Neural progenitor cell (in vitro differentiated cells): ENCODE data around the gene FMN1. TPM values are rescaled to one million over a fixed set of nuclear protein-coding genes. Genes with fewer than 3 reads are reported as not detected.

ENCODE experiments used
- DNase-seq: peaks from one replicate; pipeline ENCODE4 v3.0.0-alpha.2; 2016; ENCODE audit warnings: low spot score
- H2AFZ ChIP-seq: fragments of 200-600 bp; sonication (generic); replicated peaks from 2 replicates; pipeline ENCODE4 v1.6.1; 2016; ENCODE audit warnings: antibody characterized with exemption
- H3F3A ChIP-seq: fragments of 200-600 bp; sonication (generic); 2 replicates; pipeline ENCODE4 v1.6.1; 2016; ENCODE audit warnings: antibody characterized with exemption, low read depth
- H3K27ac ChIP-seq: fragments of 200-600 bp; sonication (generic); 2 replicates; pipeline ENCODE4 v1.5.1; 2016; ENCODE audit warnings: mild to moderate bottlenecking
- H3K27me3 ChIP-seq: fragments of 200-600 bp; sonication (generic); 2 replicates; pipeline ENCODE4 v1.6.1; 2016; ENCODE audit warnings: mild to moderate bottlenecking, moderate library complexity
- H3K36me3 ChIP-seq: fragments of 200-600 bp; sonication (generic); 2 replicates; pipeline ENCODE4 v1.5.1; 2016
- H3K4me1 ChIP-seq: fragments of 200-600 bp; sonication (generic); 2 replicates; pipeline ENCODE4 v1.6.1; 2016; ENCODE audit warnings: mixed run types
- H3K4me2 ChIP-seq: fragments of 200-600 bp; sonication (generic); 2 replicates; pipeline ENCODE4 v1.6.1; 2016
- H3K4me3 ChIP-seq: fragments of 200-600 bp; sonication (generic); 2 replicates; pipeline ENCODE4 v1.5.1; 2016
- H3K79me2 ChIP-seq: fragments of 200-600 bp; sonication (generic); 2 replicates; pipeline ENCODE4 v1.6.1; 2016; ENCODE audit warnings: low read depth
- H3K9ac ChIP-seq: fragments of 200-600 bp; sonication (generic); 2 replicates; pipeline ENCODE4 v1.6.1; 2016
- H3K9me3 ChIP-seq: fragments of 200-600 bp; sonication (generic); 2 replicates; pipeline ENCODE4 v1.5.1; 2016; ENCODE audit warnings: low read depth
- H4K20me1 ChIP-seq: fragments of 200-600 bp; sonication (generic); 2 replicates; pipeline ENCODE4 v1.6.1; 2016; ENCODE audit warnings: low read depth
- H3K27ac Mint-ChIP-seq: 3 replicates; pipeline ENCODE4 v1.8.0; 2021; ENCODE audit warnings: mixed read lengths
- H3K27me3 Mint-ChIP-seq: 2 replicates; pipeline ENCODE4 v1.8.0; 2022; ENCODE audit warnings: low read depth, mild to moderate bottlenecking, inconsistent platforms, moderate library complexity, mixed read lengths; ENCODE audit not compliant: insufficient read depth
- H3K36me3 Mint-ChIP-seq: 3 replicates; pipeline ENCODE4 v1.8.0; 2021; ENCODE audit warnings: mixed read lengths
- H3K4me1 Mint-ChIP-seq: 3 replicates; pipeline ENCODE4 v1.8.0; 2021; ENCODE audit warnings: mixed read lengths
- H3K4me3 Mint-ChIP-seq: 3 replicates; pipeline ENCODE4 v1.8.0; 2021; ENCODE audit warnings: mild to moderate bottlenecking, moderate library complexity, mixed read lengths
- H3K9me3 Mint-ChIP-seq: 3 replicates; pipeline ENCODE4 v1.8.0; 2020; ENCODE audit warnings: mixed read lengths
- EZH2 ChIP-seq: fragments of 200-600 bp; sonication (generic); IDR thresholded peaks from 2 replicates; pipeline ENCODE4 v1.6.1; 2017; ENCODE audit warnings: antibody characterized with exemption, mild to moderate bottlenecking, moderate library complexity
- EZH2phosphoT487 ChIP-seq: fragments of 200-600 bp; sonication (generic); IDR thresholded peaks from 2 replicates; pipeline ENCODE4 v1.6.1; 2017; ENCODE audit warnings: antibody characterized with exemption
- total RNA-seq: library from RNA; depleted of rRNA; stranded (reverse); fragments of >200 nt; gene quantifications from 2 replicates; pipeline ENCODE4 v1.2.3, GENCODE V29; 2015; ENCODE audit warnings: low replicate concordance
- TF ChIP-seq, protein P1 (sequence below): fragments of 200-600 bp; sonication (generic); IDR thresholded peaks from 2 replicates; pipeline ENCODE4 v1.5.1; 2017; ENCODE audit warnings: antibody characterized with exemption, mild to moderate bottlenecking

The FMN1 gene
- total RNA-seq, 1 donor from 2014 or later, result 5.7 TPM

DNA sequence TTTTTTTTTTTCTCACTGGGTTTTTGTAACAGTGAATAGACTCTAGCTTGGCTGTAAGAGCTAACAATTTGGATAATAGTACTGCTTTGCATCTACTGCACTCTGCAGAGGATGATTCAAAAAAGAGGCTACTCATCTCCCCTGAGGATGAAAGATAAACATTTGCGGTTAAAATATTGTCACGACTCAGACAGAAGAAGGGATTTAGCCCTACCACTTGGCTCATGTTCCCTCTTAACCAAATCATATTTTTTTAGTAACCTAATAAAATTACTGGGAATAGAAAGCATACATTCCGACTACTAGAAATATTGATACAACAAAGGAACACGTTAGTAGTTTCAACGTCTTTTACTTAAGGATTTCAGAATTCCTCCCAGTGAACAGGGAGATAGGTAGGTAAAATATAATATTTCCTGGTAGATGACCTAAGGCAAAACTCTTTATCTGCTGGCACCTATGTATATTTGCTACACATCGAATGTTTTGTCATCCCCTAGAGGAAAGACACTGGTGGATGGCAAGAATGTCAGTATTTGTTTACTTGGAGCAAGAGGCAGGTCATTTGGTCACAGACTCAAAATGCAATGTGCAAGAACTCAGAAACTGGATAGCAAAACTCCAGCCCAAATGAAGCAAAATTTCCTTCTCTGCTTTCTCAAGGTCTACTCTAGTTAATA lies 365.9 kb downstream of the FMN1 start:
- peaks cover 7% of the 10 kb centered on the region for H3K4me1 Mint-ChIP-seq
- TF ChIP-seq, protein P1, sequence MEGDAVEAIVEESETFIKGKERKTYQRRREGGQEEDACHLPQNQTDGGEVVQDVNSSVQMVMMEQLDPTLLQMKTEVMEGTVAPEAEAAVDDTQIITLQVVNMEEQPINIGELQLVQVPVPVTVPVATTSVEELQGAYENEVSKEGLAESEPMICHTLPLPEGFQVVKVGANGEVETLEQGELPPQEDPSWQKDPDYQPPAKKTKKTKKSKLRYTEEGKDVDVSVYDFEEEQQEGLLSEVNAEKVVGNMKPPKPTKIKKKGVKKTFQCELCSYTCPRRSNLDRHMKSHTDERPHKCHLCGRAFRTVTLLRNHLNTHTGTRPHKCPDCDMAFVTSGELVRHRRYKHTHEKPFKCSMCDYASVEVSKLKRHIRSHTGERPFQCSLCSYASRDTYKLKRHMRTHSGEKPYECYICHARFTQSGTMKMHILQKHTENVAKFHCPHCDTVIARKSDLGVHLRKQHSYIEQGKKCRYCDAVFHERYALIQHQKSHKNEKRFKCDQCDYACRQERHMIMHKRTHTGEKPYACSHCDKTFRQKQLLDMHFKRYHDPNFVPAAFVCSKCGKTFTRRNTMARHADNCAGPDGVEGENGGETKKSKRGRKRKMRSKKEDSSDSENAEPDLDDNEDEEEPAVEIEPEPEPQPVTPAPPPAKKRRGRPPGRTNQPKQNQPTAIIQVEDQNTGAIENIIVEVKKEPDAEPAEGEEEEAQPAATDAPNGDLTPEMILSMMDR, result no peak
- TF ChIP-seq EZH2phosphoT487 (no peak), EZH2 (no peak)

DNA sequence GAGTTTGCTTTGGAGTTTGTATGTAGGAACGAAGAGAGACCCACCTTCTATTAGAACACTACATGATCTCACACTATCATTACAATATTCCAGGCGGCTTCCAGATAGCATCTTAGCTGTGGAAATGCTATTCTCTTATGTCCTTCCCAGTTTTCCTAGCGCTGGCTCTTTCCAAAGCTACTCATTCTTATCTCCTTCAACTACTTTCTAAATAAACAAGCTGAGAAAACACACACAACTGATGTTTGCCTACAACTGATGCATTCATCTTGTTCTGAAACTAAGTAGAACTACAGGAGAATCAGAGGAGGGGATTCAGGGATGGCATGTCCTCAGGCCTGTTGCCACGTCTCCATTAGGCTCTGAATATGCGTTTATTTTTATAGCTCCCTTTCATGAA lies 367.8 kb downstream of the FMN1 start:
- H3K4me1 ChIP-seq, result no peaks in the 10 kb centered on the region
- no peak for DNase-seq
- no peaks in the 10 kb centered on the region for H3K36me3 ChIP-seq
- peak overlapping the region; percentile 26 for H2AFZ ChIP-seq
- H3K36me3 Mint-ChIP-seq, result no peaks in the 10 kb centered on the region
- H3K4me1 Mint-ChIP-seq, result peaks cover 4% of the 10 kb centered on the region
- H3K27ac ChIP-seq, result no peak overlapping the region
- H3F3A ChIP-seq, result no peaks in the 10 kb centered on the region
- H3K9ac ChIP-seq, result no peak overlapping the region
- no peak overlapping the region for H3K4me2 ChIP-seq
- H3K27me3 Mint-ChIP-seq, result no peaks in the 10 kb centered on the region
- no peak overlapping the region for H3K4me3 Mint-ChIP-seq
- H4K20me1 ChIP-seq, result no peaks in the 10 kb centered on the region
- H3K79me2 ChIP-seq, result no peaks in the 10 kb centered on the region
- no peaks in the 10 kb centered on the region for H3K27me3 ChIP-seq
- H3K9me3 Mint-ChIP-seq, result no peaks in the 10 kb centered on the region
- no peak overlapping the region for H3K27ac Mint-ChIP-seq
- no peak overlapping the region for H3K4me3 ChIP-seq
- no peaks in the 10 kb centered on the region for H3K9me3 ChIP-seq
- TF ChIP-seq EZH2phosphoT487, result no peak
- TF ChIP-seq, protein P1, result no peak
- TF ChIP-seq EZH2, result no peak

More for the DNA sequence above, 365.9 kb downstream of the FMN1 start:
- no peak overlapping the region for H3K27ac Mint-ChIP-seq
- Histone ChIP-seq H3K9me3 (no peaks in the 10 kb centered on the region), H3K4me1 (no peaks in the 10 kb centered on the region), H3K27me3 (no peaks in the 10 kb centered on the region), H4K20me1 (no peaks in the 10 kb centered on the region), H3K27ac (no peak overlapping the region), H3K4me2 (no peak overlapping the region), H2AFZ (no peak overlapping the region), H3K79me2 (no peaks in the 10 kb centered on the region), H3F3A (no peaks in the 10 kb centered on the region), H3K36me3 (no peaks in the 10 kb centered on the region), H3K4me3 (no peak overlapping the region), H3K9ac (no peak overlapping the region)
- no peak for DNase-seq
- H3K27me3 Mint-ChIP-seq, result no peaks in the 10 kb centered on the region
- H3K9me3 Mint-ChIP-seq, result no peaks in the 10 kb centered on the region
- H3K36me3 Mint-ChIP-seq, result peaks cover 2% of the 10 kb centered on the region
- H3K4me3 Mint-ChIP-seq, result no peak overlapping the region

DNA sequence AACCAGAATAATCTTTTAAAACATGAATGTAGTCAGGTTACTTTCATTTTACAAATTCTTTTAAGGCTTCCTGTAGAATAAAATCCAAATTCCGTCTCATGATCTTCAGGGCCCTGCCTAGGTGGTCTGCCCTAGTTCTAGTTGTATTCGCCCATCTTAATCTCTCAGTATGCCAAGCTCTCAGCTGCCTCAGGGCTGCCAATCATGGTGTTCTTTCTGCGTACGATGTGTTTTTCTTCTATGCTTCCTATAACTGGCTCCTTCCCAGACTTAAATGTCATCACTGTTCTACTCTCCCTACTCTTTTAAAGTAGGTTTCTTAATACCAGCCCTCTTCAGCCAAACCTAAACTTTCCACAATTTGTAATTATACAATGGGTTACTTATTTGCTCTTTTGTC lies 369.3 kb downstream of the FMN1 start:
- Histone ChIP-seq H3K4me1 (no peaks in the 10 kb centered on the region), H3K9ac (no peak overlapping the region), H3K4me3 (no peak overlapping the region), H3K79me2 (no peaks in the 10 kb centered on the region), H3K27ac (no peak overlapping the region), H3K27me3 (no peaks in the 10 kb centered on the region), H4K20me1 (no peaks in the 10 kb centered on the region), H3F3A (no peaks in the 10 kb centered on the region), H3K4me2 (no peak overlapping the region), H3K36me3 (no peaks in the 10 kb centered on the region), H2AFZ (no peak overlapping the region), H3K9me3 (no peaks in the 10 kb centered on the region)
- Mint-ChIP-seq H3K4me1 (no peaks in the 10 kb centered on the region), H3K27me3 (no peaks in the 10 kb centered on the region), H3K9me3 (no peaks in the 10 kb centered on the region), H3K4me3 (no peak overlapping the region), H3K36me3 (no peaks in the 10 kb centered on the region), H3K27ac (no peak overlapping the region)
- no peak for TF ChIP-seq EZH2phosphoT487
- TF ChIP-seq, protein P1, result no peak
- no peak for TF ChIP-seq EZH2
- no peak for DNase-seq
